Ishikawa (cell line): Measurements from ENCODE around the gene CDH13.

Experiments
- CEBPB ChIP-seq: IDR thresholded peaks from 2 replicates; pipeline ENCODE4 v1.6.1; 2012
- EP300 ChIP-seq: IDR thresholded peaks from 2 replicates; pipeline ENCODE4 v1.6.1; 2012; ENCODE audit warnings: borderline replicate concordance
- ZBTB7A ChIP-seq: IDR thresholded peaks from 2 replicates; pipeline ENCODE4 v1.6.1; 2012; ENCODE audit warnings: low read depth

DNA sequence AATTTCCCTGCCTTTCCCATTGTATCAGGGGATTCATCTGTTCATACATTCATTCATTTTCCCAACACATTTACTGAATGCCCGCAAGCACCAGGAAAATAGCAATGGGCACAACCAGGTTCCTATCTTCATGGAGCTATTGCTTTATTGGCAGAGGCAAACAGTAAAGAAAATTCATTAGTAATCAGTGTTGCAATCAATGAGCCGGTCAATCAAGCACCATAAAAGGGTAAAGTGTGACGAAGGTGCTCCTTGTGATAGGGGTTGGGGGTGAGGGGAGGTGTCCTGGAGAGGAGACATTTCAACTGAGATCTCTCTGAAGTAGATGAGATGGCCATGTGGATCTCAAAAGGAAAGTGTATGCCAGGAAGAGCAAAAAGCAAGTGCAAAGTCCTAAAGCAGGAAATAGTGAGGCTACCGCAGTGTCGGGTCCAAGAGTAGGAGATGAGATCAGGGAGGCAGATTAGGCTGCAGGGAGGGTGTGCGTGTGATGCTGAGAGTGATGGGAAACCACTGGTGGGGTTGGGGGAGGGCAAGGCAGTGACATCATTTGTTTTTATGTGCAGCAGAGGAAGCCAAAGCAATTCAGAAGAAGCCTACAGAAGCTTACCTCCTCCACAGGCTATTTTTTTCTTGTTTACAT is 28.4 kb downstream of the CDH13 start:
- TF ChIP-seq CEBPB (no peak), ZBTB7A (no peak), EP300 (no peak)
